ENCODE results near the gene HIPK4. TPM values are rescaled to one million over a fixed set of nuclear protein-coding genes. Genes with fewer than 3 reads are reported as not detected.

Gene HIPK4
- polyA plus RNA-seq, 3 donors = 0.09 TPM; not detected in 2

- no peaks in the 10 kb centered on the region for H3K9me3 ChIP-seq (replicated peaks in 1 of 2; ENCODE audit: control insufficient read depth in 1 of 2, insufficient read depth in 1 of 2, low read length in 2 of 2)
- Mint-ChIP-seq H3K4me3 (no peak overlapping the region), H3K36me3 (peaks cover 43 to 66% of the 10 kb centered on the region in 2 donors), H3K27me3 (ENCODE audit: low read depth in 3 of 3) (peaks cover 0 to 1% (median 0%) of the 10 kb centered on the region in 3 donors), H3K27ac (peak overlapping the region in 1 of 7 donors; percentile 52), H3K4me1 (no peaks in the 10 kb centered on the region), H3K9me3 (peaks cover 0 to 2% (median 0%) of the 10 kb centered on the region in 7 donors)
- no peak overlapping the region for H3K9ac ChIP-seq (ENCODE audit: insufficient read depth, low read length, poor library complexity, severe bottlenecking)
- H3K4me1 ChIP-seq (ENCODE audit: control insufficient read depth in 1 of 2, insufficient read depth in 2 of 2, low read length in 2 of 2) = no peaks in the 10 kb centered on the region
- H3K4me2 ChIP-seq (replicated peaks; ENCODE audit: extremely low read depth, low read length, poor library complexity, severe bottlenecking) = no peak overlapping the region
- peaks cover 34 to 61% of the 10 kb centered on the region in 2 donors for H3K36me3 ChIP-seq (replicated peaks in 1 of 2; ENCODE audit: control insufficient read depth in 1 of 2, insufficient read depth in 2 of 2, low read length in 2 of 2)
- no peaks in the 10 kb centered on the region for H3K79me2 ChIP-seq (ENCODE audit: insufficient read depth, low read length)
- no peaks in the 10 kb centered on the region for H3K27me3 ChIP-seq (ENCODE audit: control insufficient read depth in 2 of 2, insufficient read depth in 2 of 2, low read length in 2 of 2)
- 100% methylated on average over 2 of the region's 2 CpGs for WGBS (ENCODE audit: insufficient coverage)
- H3K4me3 ChIP-seq (replicated peaks in 1 of 3; ENCODE audit: low read depth in 2 of 3, low read length in 3 of 3) = no peak overlapping the region
- intact Hi-C loops (cut with micrococcal nuclease) = no loop called here
- TF ChIP-seq CTCF (IDR thresholded peaks at IDR 0.05) = no peak
- no peak overlapping the region for H2AFZ ChIP-seq (ENCODE audit: insufficient read depth, low read depth, low read length, poor library complexity, severe bottlenecking)
- no peak for DNase-seq
- H4K20me1 ChIP-seq (ENCODE audit: insufficient read depth, low read length) = peaks cover 4% of the 10 kb centered on the region
- no peak overlapping the region for H3K27ac ChIP-seq (ENCODE audit: low read depth in 1 of 2, low read length in 2 of 2)
These were observed 11.5 kb downstream of the HIPK4 start for GRCh38 chr19:40378509-40378908.

GRCh38 chr19:40377876-40378385, 12.1 kb downstream of the HIPK4 start:
- 96% methylated on average over 19 of the region's 25 CpGs for WGBS (ENCODE audit: insufficient coverage)
- Histone ChIP-seq H3K9me3 (replicated peaks in 1 of 2; ENCODE audit: control insufficient read depth in 1 of 2, insufficient read depth in 1 of 2, low read length in 2 of 2) (no peaks in the 10 kb centered on the region), H3K36me3 (replicated peaks in 1 of 2; ENCODE audit: control insufficient read depth in 1 of 2, insufficient read depth in 2 of 2, low read length in 2 of 2) (peaks cover 37 to 67% of the 10 kb centered on the region in 2 donors), H3K4me3 (replicated peaks in 1 of 3; ENCODE audit: low read depth in 2 of 3, low read length in 3 of 3) (no peak overlapping the region), H3K79me2 (ENCODE audit: insufficient read depth, low read length) (no peaks in the 10 kb centered on the region), H3K27ac (ENCODE audit: low read depth in 1 of 2, low read length in 2 of 2) (no peak overlapping the region), H3K4me2 (replicated peaks; ENCODE audit: extremely low read depth, low read length, poor library complexity, severe bottlenecking) (no peak overlapping the region), H3K9ac (ENCODE audit: insufficient read depth, low read length, poor library complexity, severe bottlenecking) (no peak overlapping the region), H2AFZ (ENCODE audit: insufficient read depth, low read depth, low read length, poor library complexity, severe bottlenecking) (no peak overlapping the region), H3K27me3 (ENCODE audit: control insufficient read depth in 2 of 2, insufficient read depth in 2 of 2, low read length in 2 of 2) (no peaks in the 10 kb centered on the region), H4K20me1 (ENCODE audit: insufficient read depth, low read length) (peaks cover 4% of the 10 kb centered on the region), H3K4me1 (ENCODE audit: control insufficient read depth in 1 of 2, insufficient read depth in 2 of 2, low read length in 2 of 2) (peaks cover under 1 to 3% of the 10 kb centered on the region in 2 donors)
- H3K4me3 Mint-ChIP-seq = no peak overlapping the region
- no peak for TF ChIP-seq CTCF (IDR thresholded peaks at IDR 0.05)
- H3K27me3 Mint-ChIP-seq (ENCODE audit: low read depth in 3 of 3) = peaks cover 0 to 1% (median 0%) of the 10 kb centered on the region in 3 donors
- intact Hi-C loops (cut with micrococcal nuclease) = no loop called here
- peak overlapping the region in 2 of 7 donors; percentile 0 to 75 for H3K27ac Mint-ChIP-seq
- no peak for DNase-seq
- no peaks in the 10 kb centered on the region for H3K9me3 Mint-ChIP-seq
- peaks cover 43 to 72% of the 10 kb centered on the region in 2 donors for H3K36me3 Mint-ChIP-seq
- H3K4me1 Mint-ChIP-seq = peaks cover under 1% of the 10 kb centered on the region

Data from CD14-positive monocyte (primary cell).